B cell (primary cell): Measurements from ENCODE around the gene ANGPT4. TPM values are rescaled to one million over a fixed set of nuclear protein-coding genes. Genes with fewer than 3 reads are reported as not detected.

Experiments used
- ATAC-seq: fragments of 200-7000 bp; cut with Tn5 transposase; one replicate; pipeline ENCODE4 v1.10.0; 2021; ENCODE audit warnings: low read depth, mild to moderate bottlenecking, moderate number of reproducible peaks, moderate library complexity
- CTCF ChIA-PET: fragments of 350-600 bp; sonication (Branson Sonifier 250); formaldehyde crosslinking; loops from one replicate; lab custom pipeline; 2021; ENCODE audit warnings: antibody characterized with exemption, inconsistent platforms; lab: Charles Lee
- POLR2A ChIA-PET: fragments of 350-600 bp; sonication (Branson Sonifier 250); formaldehyde crosslinking; loops from one replicate; lab custom pipeline; 2021; ENCODE audit warnings: antibody characterized with exemption; lab: Charles Lee
- DNase-seq: peaks from one replicate; pipeline ENCODE4 v3.0.0; 2013
- H2AFZ ChIP-seq: 2 replicates; pipeline ENCODE4 v1.6.1; 2012; ENCODE audit warnings: mild to moderate bottlenecking, low read depth, low read length; ENCODE audit not compliant: insufficient read depth, poor library complexity, severe bottlenecking
- H3K27ac ChIP-seq, 2 donors: 1 replicate in 1 of 2; 2 replicates in 1 of 2; pipeline ENCODE4 v1.5.1; 2012 to 2013; ENCODE audit warnings: low read length in 2 of 2, mild to moderate bottlenecking in 2 of 2, moderate library complexity in 1 of 2
- H3K27me3 ChIP-seq, 4 experiments: fragments of 200-600 bp in 1 of 4; sonication (generic) in 1 of 4; replicated peaks in 1 of 4; 1 replicate in 2 of 4; 2 replicates in 2 of 4; pipeline versions ENCODE4 v1.6.1 to v1.7.0; 2013 to 2016; ENCODE audit warnings: low read length in 3 of 4, mild to moderate bottlenecking in 2 of 4, mixed read lengths in 1 of 4, moderate library complexity in 1 of 4; ENCODE audit not compliant: insufficient read depth in 4 of 4, control insufficient read depth in 3 of 4; ENCODE audit errors: control extremely low read depth in 1 of 4
- H3K36me3 ChIP-seq, 2 experiments: replicated peaks in 1 of 2; 1 replicate in 1 of 2; 2 replicates in 1 of 2; pipeline versions ENCODE4 v1.6.1 to v1.7.1; 2013; ENCODE audit warnings: low read length in 1 of 2; ENCODE audit not compliant: insufficient read depth in 2 of 2, control insufficient read depth in 1 of 2; ENCODE audit errors: control extremely low read depth in 1 of 2, extremely low read depth in 1 of 2
- H3K4me1 ChIP-seq, 2 donors: fragments of 200-600 bp in 1 of 2; sonication (generic) in 1 of 2; 1 replicate in 1 of 2; 2 replicates in 1 of 2; pipeline versions ENCODE4 v1.5.1 to v1.6.1; 2013 to 2017; ENCODE audit warnings: low read length in 2 of 2; ENCODE audit not compliant: control insufficient read depth in 2 of 2, insufficient read depth in 2 of 2
- H3K4me2 ChIP-seq: replicated peaks from 2 replicates; pipeline ENCODE3; 2012; ENCODE audit warnings: mild to moderate bottlenecking, low read depth, low read length; ENCODE audit not compliant: poor library complexity, severe bottlenecking
- H3K4me3 ChIP-seq, 5 experiments: fragments of 200-600 bp in 1 of 5; sonication (generic) in 1 of 5; 1 replicate in 3 of 5; 2 replicates in 2 of 5; pipeline versions ENCODE4 v1.5.1 to v1.7.0; 2011 to 2016; ENCODE audit warnings: low read length in 4 of 5, mild to moderate bottlenecking in 4 of 5, low read depth in 2 of 5, control low read depth in 1 of 5, moderate library complexity in 1 of 5; ENCODE audit not compliant: insufficient read depth in 1 of 5; ENCODE audit errors: control extremely low read depth in 1 of 5, extremely low read depth in 1 of 5
- H3K79me2 ChIP-seq: fragments of 200-600 bp; sonication (generic); one replicate; pipeline ENCODE4 v1.6.0; 2016; ENCODE audit warnings: low read length; ENCODE audit not compliant: control insufficient read depth, insufficient read depth
- H3K9ac ChIP-seq: fragments of 200-600 bp; sonication (generic); 2 replicates; pipeline ENCODE4 v1.6.1; 2017; ENCODE audit warnings: mild to moderate bottlenecking, low read length, moderate library complexity
- H3K9me3 ChIP-seq, 3 donors: one replicate each; pipeline versions ENCODE4 v1.6.1 to v1.7.1; 2013; ENCODE audit warnings: low read length in 2 of 3; ENCODE audit not compliant: control insufficient read depth in 2 of 3, insufficient read depth in 1 of 3; ENCODE audit errors: control extremely low read depth in 1 of 3
- H4K20me1 ChIP-seq: 2 replicates; pipeline ENCODE4 v1.6.0; 2012; ENCODE audit warnings: mild to moderate bottlenecking, low read length; ENCODE audit not compliant: insufficient read depth, control insufficient read depth, poor library complexity, severe bottlenecking
- H3K27ac Mint-ChIP-seq: one replicate; pipeline ENCODE4 v1.8.0; 2021; ENCODE audit warnings: mixed read lengths
- H3K27me3 Mint-ChIP-seq: one replicate; pipeline ENCODE4 v1.8.0; 2021; ENCODE audit warnings: mixed read lengths
- H3K4me1 Mint-ChIP-seq: one replicate; pipeline ENCODE4 v1.8.0; 2021; ENCODE audit warnings: mixed read lengths
- H3K4me3 Mint-ChIP-seq: one replicate; pipeline ENCODE4 v1.8.0; 2021; ENCODE audit warnings: mixed read lengths
- H3K9me3 Mint-ChIP-seq: one replicate; pipeline ENCODE4 v1.8.0; 2022; ENCODE audit warnings: mixed read lengths; ENCODE audit not compliant: insufficient read depth
- EZH2 ChIP-seq: IDR thresholded peaks from 2 replicates; pipeline ENCODE4 v1.6.1; 2012; ENCODE audit warnings: borderline replicate concordance, low read depth, mild to moderate bottlenecking, moderate library complexity, low read length; ENCODE audit not compliant: insufficient read depth, poor library complexity, severe bottlenecking
- WGBS: methylation state at CpG from one replicate; pipeline ENCODE4 v1.1.5; 2013; ENCODE audit warnings: missing lambda C conversion rate; ENCODE audit not compliant: insufficient coverage; 5-methylcytosine and 5-hydroxymethylcytosine counted together
- intact Hi-C: fragments of 100-400 bp; cut with micrococcal nuclease; formaldehyde crosslinking; loops from one replicate; pipeline ENCODE4 v1.10.0; 2022
- polyA plus RNA-seq: library from polyadenylated mRNA; depleted of rRNA; stranded (reverse); fragments of >200 nt; gene quantifications from 2 replicates; pipeline ENCODE4 v1.2.3, GENCODE V29; 2012
- total RNA-seq, 2 donors: library from RNA; stranded (reverse); fragments of 120-200 nt in 1 of 2; gene quantifications; 1 replicate in 1 of 2; 2 replicates in 1 of 2; pipeline versions ENCODE4 v1.2.3 to v1.2.4, GENCODE V29; 2013 to 2022
- TF ChIP-seq, protein P1 (sequence below): fragments of 200-600 bp; IDR thresholded peaks from one replicate; pipeline ENCODE4 v1.8.0; 2022; ENCODE audit warnings: antibody characterized with exemption, mild to moderate bottlenecking

ANGPT4 gene
- total and polyA plus RNA-seq, 2 donors (not counting 1 experiment from before 2014, with no cell fraction given), result not detected

DNA sequence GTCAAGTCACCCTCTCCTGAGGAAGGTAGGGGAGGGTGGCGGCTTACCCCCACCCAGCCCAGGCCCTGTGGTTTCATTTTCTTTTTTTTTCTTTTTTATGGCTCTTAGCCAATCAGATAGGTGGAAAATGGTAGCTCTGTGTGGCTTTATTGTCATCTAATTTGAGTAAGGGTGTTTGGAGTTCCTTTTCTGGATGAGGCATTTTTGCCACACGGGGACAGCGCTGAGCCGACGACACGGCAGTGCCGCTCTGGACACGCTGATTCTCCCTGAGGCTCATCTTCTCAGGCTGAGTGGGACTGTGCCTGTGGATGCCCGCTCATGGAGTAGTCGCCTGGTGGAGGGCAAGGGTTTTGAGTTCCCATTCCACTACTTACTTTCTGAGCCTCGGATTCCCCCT lies 37.6 kb upstream of the ANGPT4 start:
- Mint-ChIP-seq H3K27me3 (peaks cover 57% of the 10 kb centered on the region), H3K4me1 (peaks cover 2% of the 10 kb centered on the region), H3K4me3 (no peak overlapping the region), H3K9me3 (no peaks in the 10 kb centered on the region), H3K27ac (no peak overlapping the region)
- peaks cover 0 to 12% (median 0%) of the 10 kb centered on the region in 3 donors for H3K9me3 ChIP-seq
- TF ChIP-seq EZH2, result no peak
- TF ChIP-seq, protein P1, sequence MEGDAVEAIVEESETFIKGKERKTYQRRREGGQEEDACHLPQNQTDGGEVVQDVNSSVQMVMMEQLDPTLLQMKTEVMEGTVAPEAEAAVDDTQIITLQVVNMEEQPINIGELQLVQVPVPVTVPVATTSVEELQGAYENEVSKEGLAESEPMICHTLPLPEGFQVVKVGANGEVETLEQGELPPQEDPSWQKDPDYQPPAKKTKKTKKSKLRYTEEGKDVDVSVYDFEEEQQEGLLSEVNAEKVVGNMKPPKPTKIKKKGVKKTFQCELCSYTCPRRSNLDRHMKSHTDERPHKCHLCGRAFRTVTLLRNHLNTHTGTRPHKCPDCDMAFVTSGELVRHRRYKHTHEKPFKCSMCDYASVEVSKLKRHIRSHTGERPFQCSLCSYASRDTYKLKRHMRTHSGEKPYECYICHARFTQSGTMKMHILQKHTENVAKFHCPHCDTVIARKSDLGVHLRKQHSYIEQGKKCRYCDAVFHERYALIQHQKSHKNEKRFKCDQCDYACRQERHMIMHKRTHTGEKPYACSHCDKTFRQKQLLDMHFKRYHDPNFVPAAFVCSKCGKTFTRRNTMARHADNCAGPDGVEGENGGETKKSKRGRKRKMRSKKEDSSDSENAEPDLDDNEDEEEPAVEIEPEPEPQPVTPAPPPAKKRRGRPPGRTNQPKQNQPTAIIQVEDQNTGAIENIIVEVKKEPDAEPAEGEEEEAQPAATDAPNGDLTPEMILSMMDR, result no peak
- H3K4me2 ChIP-seq, result no peak overlapping the region
- no peak overlapping the region for H3K9ac ChIP-seq
- CTCF ChIA-PET, result interaction anchor here (1.0 to 3.1 kb wide), 3 partner anchors 121 to 137 kb away, joined by 3 to 15 read pairs (median 4); partner anchors contain the start of gene FAM110A
- H4K20me1 ChIP-seq, result no peaks in the 10 kb centered on the region
- no peak overlapping the region for H3K4me3 ChIP-seq
- no peaks in the 10 kb centered on the region for H3K36me3 ChIP-seq
- POLR2A ChIA-PET, result no interaction called here
- H3K27me3 ChIP-seq, result peaks cover 0 to 24% (median 1%) of the 10 kb centered on the region in 4 experiments
- ATAC-seq (no peak), DNase-seq (no peak)
- H3K4me1 ChIP-seq, result peaks cover 4 to 5% of the 10 kb centered on the region in 2 donors
- H3K79me2 ChIP-seq, result no peaks in the 10 kb centered on the region
- H2AFZ ChIP-seq, result no peak overlapping the region
- intact Hi-C loops, result no loop called here
- H3K27ac ChIP-seq, result no peak overlapping the region
- WGBS, result 44% methylated on average over 7 of the region's 11 CpGs

DNA sequence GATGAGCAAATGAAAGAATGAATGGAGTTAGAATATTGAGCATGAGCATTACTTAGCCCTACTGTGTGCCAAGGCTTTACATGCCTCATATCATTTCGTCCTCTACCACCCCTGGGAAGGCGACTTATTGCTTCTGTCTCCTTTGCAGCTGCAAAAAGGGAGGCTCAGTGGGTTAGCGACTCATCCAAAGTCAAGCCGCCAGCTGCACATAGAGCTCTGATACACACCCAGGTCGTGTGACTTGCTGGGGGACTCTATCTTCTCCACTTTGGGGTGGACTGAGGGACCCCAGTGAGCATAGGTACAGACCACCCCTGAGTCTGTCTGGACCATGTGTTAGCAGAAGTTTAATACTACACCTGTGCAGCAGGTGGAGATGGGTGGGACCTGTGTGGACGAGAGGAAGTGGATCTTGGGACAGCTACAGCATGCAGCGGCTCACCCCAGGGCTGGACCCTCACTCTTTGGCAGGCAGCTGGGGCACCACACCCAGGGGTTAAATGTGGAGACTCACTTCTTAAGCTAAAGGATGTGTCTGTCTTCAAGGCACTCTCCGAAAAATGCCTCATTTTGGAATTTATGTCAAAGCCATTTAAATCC lies 36.2 kb upstream of the ANGPT4 start:
- Histone ChIP-seq H3K4me2 (no peak overlapping the region), H3K4me3 (no peak overlapping the region), H3K27ac (no peak overlapping the region), H3K36me3 (no peaks in the 10 kb centered on the region), H3K9ac (no peak overlapping the region), H4K20me1 (no peaks in the 10 kb centered on the region), H3K9me3 (peaks cover 0 to 12% (median 0%) of the 10 kb centered on the region in 3 donors), H3K27me3 (peaks cover 0 to 19% (median 1%) of the 10 kb centered on the region in 4 experiments), H2AFZ (no peak overlapping the region), H3K4me1 (peaks cover 4 to 5% of the 10 kb centered on the region in 2 donors), H3K79me2 (no peaks in the 10 kb centered on the region)
- Mint-ChIP-seq H3K4me3 (no peak overlapping the region), H3K4me1 (peaks cover 2% of the 10 kb centered on the region), H3K27ac (no peak overlapping the region), H3K9me3 (no peaks in the 10 kb centered on the region), H3K27me3 (peaks cover 56% of the 10 kb centered on the region)
- intact Hi-C loops, result no loop called here
- WGBS, result 83% methylated on average over 7 of the region's 8 CpGs
- TF ChIP-seq, protein P1, result no peak
- ChIA-PET CTCF (interaction anchor here (1.4 to 3.1 kb wide), 2 partner anchors 134 to 136 kb away, joined by 4 to 15 read pairs; no protein-coding TSS in a partner anchor), POLR2A (no interaction called here)
- DNase-seq, result no peak
- ATAC-seq, result no peak
